ENCODE results near the gene RAB27A. TPM values are rescaled to one million over a fixed set of nuclear protein-coding genes. Genes with fewer than 3 reads are reported as not detected.

RAB27A gene
- total and polyA plus RNA-seq, 10 of the 15 experiments (the other 5 are each of a cell fraction or from before 2014, with no cell fraction given) = 13.3 to 139 (median 35.2) TPM

DNA sequence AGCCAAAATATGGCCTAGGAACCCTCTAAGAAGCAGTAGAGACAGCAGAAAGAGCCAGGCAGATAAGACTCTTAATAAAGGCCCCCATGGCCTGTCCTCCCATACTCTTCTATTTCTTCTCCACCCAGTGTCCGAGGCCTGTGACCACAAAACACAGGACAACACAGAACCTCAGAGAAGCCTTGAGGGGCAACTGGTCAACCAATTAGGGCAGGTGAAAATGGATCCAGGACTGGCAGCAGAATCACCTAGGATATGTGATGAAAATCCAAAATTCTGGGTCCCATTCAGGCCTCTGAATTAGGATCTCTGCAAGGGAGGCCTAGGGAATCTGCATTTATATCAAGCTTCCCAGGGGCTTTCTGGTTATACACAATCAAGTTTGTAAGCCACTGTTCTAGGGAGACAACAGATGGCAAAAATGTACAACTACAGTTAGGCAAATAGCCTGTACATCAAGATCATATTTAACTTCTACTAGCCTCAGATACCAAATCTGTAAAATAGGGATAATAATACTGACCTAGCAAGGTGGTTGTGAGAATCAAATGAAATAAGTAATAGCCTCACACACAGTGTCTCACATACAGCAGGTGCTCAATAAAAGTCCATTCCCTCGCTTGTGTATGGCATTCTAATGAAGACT lies 10.4 kb downstream of the RAB27A start:
- WGBS (ENCODE audit: insufficient coverage, insufficient replicate concordance, low lambda C conversion rate, missing lambda C conversion rate) = 41% methylated on average over 2 of the region's 2 CpGs
- no peaks in the 10 kb centered on the region; a peak in 1 of 4 replicates for H3K36me3 ChIP-seq (ENCODE audit: control insufficient read depth in 2 of 2, insufficient read depth in 2 of 2, low read length in 1 of 2)
- H4K20me1 ChIP-seq (ENCODE audit: control insufficient read depth, insufficient read depth) = no peaks in the 10 kb centered on the region
- no peak for FAIRE-seq
- ChIA-PET RAD21 (ENCODE audit: unreplicated experiment) (interaction anchor here (1.4 to 3.4 kb wide), 2 partner anchors 58 to 62 kb away, joined by 5 to 14 read pairs; no protein-coding TSS in a partner anchor), SMC1A (ENCODE audit: uncharacterized antibody, unreplicated experiment) (interaction anchor here (6.2 to 11.6 kb wide), 2 partner anchors 21 to 60 kb away, joined by 38 to 110 read pairs; no protein-coding TSS in a partner anchor), POLR2A (interaction anchor here (0.5 kb wide), 2 partner anchors 15 to 486 kb away, joined by 4 to 9 read pairs; no protein-coding TSS in a partner anchor), CTCF (interaction anchor here (1.0 to 1.1 kb wide), 2 partner anchors 58 to 61 kb away, joined by 3 read pairs; no protein-coding TSS in a partner anchor)
- intact Hi-C loops (cut with micrococcal nuclease; ENCODE audit: unreplicated experiment) = no loop called here
- no peaks in the 10 kb centered on the region; the same call in 2 of the 3 replicates for H3K9me3 ChIP-seq (replicated peaks; ENCODE audit: control insufficient read depth, insufficient read depth, low read length)
- peak overlapping the region; percentile 84 for H3K27ac ChIP-seq (ENCODE audit: control insufficient read depth, insufficient read depth)
- no TSS peak for BruUV-seq (replicated peaks)
- H3K4me1 ChIP-seq (ENCODE audit: control insufficient read depth, insufficient read depth, low read length) = peaks cover 48% of the 10 kb centered on the region
- peak overlapping the region; percentile 31 for H3K9ac ChIP-seq (ENCODE audit: control insufficient read depth, insufficient read depth, low read length)
- H3K27me3 ChIP-seq (replicated peaks in 1 of 2; ENCODE audit: control insufficient read depth in 2 of 2, insufficient read depth in 2 of 2, low read length in 1 of 2) = no peaks in the 10 kb centered on the region
- no peak for DNase-seq (ENCODE audit: low read depth, low spot score)
- ATAC-seq = no peak
- TF ChIP-seq SMARCA5 (IDR thresholded peaks at IDR 0.05) (0 out of 2 replicates have a peak, but pooled peaks have one; percentile 65), ZNF217 (IDR thresholded peaks at IDR 0.05) (peak; percentile 30; the same call in 1 of the 2 replicates), SMAD5 (IDR thresholded peaks at IDR 0.05; ENCODE audit: low read depth) (no peak; the same call in 1 of the 2 replicates), RCOR1 (conservative IDR thresholded peaks at IDR 0.05; ENCODE audit: low read depth, low read length) (0 out of 2 replicates have a peak, but pooled peaks have one; percentile 24)
- TF ChIP-seq, protein P1, sequence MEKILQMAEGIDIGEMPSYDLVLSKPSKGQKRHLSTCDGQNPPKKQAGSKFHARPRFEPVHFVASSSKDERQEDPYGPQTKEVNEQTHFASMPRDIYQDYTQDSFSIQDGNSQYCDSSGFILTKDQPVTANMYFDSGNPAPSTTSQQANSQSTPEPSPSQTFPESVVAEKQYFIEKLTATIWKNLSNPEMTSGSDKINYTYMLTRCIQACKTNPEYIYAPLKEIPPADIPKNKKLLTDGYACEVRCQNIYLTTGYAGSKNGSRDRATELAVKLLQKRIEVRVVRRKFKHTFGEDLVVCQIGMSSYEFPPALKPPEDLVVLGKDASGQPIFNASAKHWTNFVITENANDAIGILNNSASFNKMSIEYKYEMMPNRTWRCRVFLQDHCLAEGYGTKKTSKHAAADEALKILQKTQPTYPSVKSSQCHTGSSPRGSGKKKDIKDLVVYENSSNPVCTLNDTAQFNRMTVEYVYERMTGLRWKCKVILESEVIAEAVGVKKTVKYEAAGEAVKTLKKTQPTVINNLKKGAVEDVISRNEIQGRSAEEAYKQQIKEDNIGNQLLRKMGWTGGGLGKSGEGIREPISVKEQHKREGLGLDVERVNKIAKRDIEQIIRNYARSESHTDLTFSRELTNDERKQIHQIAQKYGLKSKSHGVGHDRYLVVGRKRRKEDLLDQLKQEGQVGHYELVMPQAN (conservative IDR thresholded peaks at IDR 0.05) = 0 out of 2 replicates have a peak, but pooled peaks have one; percentile 3
- in situ Hi-C loops (cut with MboI) = no loop called here
- no peak overlapping the region for H2AFZ ChIP-seq (ENCODE audit: control insufficient read depth, low read depth, low read length)
- H3K4me2 ChIP-seq (ENCODE audit: control insufficient read depth, insufficient read depth) = peak overlapping the region; percentile 62
- H3K4me3 ChIP-seq = peak overlapping the region; percentile 11; the same call in 1 of the 2 replicates
- H3K79me2 ChIP-seq (ENCODE audit: control insufficient read depth, insufficient read depth, low read length) = peaks cover 11% of the 10 kb centered on the region
